ENCODE measurements around the gene KIF6.
A peak's percentile ranks its signal among the peaks of the same experiment; 100 is the strongest.

Gene KIF6

GRCh38 chr6:39338397-39338796, 386.8 kb downstream of the KIF6 start:
- DNase-seq, result no peak

DNA sequence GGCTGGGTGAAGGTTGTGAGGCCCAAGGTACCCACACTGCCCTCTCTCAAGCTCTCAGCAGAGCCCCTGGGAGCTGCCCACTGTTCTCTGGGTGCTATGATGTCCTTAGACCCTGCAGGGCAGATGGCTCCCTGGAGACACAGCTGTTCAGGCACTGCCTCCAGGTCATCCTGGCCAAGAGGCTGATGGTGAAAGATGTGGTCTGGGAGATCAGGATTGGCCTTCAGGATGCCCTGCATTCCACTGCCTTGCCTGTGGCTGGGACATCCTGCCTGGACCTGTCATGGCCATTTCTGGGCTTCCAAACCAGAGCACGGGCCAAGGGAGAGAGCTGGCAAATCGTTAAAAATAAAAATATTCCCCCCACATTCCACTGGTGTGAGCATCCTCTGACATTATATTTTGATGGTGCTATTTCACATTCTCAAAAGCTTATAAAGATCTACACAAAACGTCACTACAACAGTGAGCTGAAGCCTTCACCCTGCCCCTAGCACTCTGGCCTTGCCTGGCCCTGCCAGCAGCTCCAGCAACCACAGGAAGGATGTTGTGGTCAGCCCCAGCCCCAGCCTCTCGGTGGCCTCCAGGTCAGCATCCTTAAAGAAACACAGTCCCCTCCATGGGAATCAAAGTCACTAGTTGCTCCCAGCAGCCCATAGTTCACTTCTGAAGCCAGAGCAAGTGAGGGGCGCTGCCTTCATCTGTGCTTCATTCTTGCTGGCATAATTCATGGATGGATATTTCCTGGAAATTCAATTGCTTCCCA, 389.2 kb downstream of the KIF6 start:
- no peak for DNase-seq

DNA sequence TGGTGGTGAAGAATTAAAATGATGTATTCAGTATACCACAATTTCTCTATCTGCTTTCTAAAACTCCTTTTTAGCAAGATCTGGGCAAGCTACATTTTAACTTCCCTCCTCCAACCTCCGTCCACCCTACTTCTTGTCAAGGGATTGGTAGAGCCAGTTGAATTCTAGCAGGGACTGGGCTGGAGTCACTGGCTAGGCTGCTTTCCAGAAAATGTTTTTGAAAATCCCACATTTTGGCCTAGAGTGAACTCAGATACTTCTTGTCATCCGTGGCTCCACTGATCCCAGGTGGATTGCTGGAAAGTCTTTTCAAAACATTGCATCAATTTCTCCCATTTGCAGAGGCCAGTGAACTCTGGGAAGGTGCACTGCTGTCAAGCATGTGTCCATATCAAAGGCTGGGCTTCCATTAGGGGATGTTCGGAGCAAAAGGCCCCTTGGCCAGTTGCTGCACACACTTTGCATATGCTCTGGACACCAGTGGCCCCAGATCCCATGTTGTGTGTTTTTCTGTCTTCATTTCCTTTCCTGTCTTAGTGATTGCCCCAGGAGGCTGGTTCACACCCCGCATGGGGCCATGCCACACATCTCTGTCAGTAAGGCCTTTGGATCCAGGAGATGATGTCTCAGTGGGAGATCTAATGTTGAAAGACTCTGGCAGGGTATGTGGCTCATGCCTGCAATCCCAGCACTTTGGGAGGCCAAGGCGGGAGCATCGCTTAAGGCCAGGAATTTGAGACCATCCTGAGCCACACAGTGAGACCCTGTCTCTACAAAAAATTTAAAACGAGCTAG, 391.4 kb downstream of the KIF6 start:
- DNase-seq, result no peak

DNA sequence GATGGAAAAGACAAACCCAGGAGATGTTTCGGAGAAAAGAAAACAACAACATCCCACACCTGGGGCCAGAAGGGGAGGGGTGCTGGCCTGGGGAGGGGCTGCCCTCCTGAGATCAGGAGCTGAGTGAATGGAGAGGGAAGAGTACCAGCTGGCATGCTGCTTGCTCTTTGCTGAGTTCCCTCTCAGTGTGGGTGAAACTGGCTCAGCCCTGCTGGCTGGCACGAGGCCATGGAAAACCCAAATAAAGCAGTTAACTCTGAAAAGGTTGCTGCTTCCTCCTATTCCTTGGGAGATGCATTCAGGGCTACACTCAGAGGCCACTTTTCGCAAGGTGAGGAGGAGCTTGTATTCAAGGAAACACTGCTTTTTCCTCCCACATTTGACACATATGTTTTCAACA, 394.7 kb downstream of the KIF6 start:
- DNase-seq, result peak; percentile 61

DNA sequence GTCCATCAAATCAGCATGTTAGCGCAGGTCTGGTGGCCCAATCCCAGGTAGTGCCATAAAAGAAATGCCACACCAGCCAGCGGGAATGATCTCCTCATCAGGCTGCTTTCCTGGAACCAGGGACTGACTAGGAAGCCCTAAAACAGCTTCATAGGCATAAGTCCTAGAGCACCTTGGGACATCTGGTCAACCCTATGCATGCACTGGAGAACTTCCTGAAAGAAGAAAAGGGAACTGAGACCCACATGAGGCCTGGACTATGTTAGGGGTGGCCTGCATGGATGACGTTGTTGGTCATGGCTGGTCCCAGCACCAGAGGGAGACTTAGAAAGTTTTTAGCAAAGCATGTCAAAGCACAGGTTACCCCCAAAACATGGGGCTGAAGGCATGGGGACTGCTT, 395.2 kb downstream of the KIF6 start:
- no peak for DNase-seq

DNA sequence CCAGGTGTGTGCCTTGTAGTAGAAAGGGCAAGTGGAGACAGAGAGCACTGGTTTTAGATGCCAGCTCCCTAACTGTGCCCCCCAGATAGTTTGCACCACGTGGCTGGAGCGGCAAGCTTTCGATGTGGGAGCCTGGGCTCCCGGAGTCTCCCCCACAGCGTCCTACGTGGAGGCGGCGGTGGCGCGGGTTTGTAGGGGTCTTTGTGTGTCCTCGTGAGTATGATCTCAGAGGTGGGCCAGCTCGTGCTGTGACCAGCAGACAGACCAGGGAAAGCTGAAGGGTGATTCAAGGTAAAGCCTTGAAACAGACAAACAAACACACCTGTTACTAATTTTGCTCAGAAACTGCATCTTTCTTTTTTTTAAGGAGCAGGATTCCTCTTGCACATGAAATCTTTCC, 397.1 kb downstream of the KIF6 start:
- DNase-seq, result no peak

- no peak for DNase-seq
These were observed 397.7 kb downstream of the KIF6 start for GRCh38 chr6:39327507-39327906.

- DNase-seq, result no peak
These were observed 402.8 kb downstream of the KIF6 start, which contains the start of gene KCNK16 for GRCh38 chr6:39322306-39322850. KCNK16 (minus strand) TSS chr6:39322702; CDS start chr6:39322540, 162 bp downstream.

DNA sequence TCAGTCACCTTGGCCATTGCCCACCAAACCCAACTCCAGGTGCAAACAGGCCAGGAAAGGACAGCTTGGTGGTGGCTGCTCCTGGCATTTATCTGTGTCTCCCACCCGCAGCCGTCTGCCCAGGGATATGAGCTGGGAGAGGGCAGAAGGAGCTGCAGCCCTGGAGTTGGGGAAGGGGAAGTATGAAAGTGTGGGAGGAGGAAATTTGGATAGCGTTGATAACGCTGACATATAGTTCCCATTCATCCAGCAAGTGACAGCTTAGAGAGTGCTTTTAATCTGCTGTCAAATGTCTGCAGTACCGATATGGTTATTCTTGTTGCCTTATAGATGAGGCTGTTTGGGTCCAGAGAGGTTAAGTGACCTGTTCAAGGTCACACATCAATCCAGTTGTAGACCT, 403.4 kb downstream of the KIF6 start:
- no peak for DNase-seq

- DNase-seq, result no peak
These were observed 404.7 kb downstream of the KIF6 start for GRCh38 chr6:39320363-39320984.

DNA sequence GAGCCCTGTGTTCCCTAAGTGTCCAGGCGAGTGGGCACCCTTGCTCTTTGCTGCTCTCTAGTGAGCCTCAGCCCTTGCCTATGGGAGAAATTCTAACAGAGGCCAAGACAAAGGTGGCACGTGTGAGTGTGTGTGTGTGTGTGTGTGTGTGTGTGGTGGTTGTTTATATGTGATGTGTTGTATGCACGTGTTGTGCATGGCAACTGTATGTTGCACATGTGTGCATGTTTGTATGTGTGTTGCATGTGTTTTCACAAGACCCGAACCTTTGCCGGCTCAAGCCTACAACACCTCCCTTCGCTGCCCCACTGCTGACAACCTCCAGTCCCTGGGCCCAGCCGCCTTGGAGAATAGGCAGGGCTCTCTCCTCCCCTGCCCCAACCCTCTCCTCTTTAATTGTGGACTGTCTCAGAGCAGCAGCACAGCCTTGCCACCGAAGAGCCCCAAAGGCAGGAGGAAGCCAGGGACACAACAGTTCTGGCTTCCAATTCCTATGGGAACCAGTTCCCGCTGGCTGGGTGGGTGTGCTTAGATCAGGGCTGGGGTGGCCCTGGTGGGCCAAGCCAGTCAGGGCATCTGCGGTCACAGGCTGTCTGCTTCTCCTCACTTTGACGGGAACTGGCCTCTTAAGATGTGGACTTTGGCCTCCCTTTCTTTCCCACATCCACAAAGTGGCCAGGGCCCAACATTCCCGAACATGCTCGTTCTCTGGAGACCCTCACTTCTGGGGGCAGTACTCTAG, 405.4 kb downstream of the KIF6 start:
- no peak for DNase-seq

DNA sequence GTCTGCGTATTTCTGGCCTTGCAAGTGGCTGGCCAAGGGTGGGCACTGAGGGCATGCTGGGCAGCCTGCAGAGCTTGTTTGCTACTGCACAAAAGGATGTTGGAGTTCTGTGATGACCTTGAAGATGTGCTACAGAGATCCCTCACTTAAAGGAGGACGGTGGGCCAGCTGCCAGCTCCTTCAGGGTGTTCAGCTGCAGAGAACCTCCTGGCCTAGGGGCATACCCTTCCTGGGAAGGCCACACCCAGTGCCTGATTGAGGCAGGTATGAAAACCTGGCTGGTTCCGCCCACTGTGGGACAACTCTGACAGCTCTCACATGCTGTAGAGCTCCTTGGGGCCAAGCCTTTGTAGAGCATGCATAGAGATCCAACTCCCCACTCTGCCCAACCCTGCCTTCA, 408.0 kb downstream of the KIF6 start:
- DNase-seq, result no peak

DNA sequence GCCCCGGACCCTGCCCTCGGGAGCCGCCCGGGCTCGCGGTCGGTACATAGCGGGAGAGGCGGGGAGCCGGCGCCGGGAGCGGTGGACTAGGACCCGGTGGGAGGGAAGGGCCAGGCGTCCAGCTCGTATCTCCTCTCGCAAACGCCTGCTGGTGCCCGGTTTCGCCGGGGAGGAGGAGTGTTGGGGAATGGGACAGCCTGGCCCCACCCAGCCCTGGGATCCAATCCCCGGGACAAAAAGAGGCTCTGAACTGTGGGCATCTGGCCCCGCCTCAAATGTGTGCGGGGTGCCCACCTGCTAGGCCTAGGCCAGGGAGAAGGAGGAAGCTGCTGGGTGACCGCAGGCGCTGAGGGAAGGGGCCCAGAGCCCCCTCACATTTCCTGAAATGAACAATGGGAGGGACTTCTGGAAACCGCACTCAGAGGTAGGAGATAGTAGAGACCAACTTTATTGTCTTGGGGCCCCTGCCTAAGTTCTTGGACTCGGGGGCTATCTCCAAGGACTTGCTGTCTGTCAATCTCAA, 410.9 kb downstream of the KIF6 start, which contains the start of gene KCNK17:
Gene KCNK17 (minus strand): TSS at position 147 of the 523 bp plus-strand sequence. CDS start 99 bp downstream, at position 48.
- no peak for DNase-seq

- no peak for DNase-seq
These were observed 411.5 kb downstream of the KIF6 start for GRCh38 chr6:39313526-39314272.

DNA sequence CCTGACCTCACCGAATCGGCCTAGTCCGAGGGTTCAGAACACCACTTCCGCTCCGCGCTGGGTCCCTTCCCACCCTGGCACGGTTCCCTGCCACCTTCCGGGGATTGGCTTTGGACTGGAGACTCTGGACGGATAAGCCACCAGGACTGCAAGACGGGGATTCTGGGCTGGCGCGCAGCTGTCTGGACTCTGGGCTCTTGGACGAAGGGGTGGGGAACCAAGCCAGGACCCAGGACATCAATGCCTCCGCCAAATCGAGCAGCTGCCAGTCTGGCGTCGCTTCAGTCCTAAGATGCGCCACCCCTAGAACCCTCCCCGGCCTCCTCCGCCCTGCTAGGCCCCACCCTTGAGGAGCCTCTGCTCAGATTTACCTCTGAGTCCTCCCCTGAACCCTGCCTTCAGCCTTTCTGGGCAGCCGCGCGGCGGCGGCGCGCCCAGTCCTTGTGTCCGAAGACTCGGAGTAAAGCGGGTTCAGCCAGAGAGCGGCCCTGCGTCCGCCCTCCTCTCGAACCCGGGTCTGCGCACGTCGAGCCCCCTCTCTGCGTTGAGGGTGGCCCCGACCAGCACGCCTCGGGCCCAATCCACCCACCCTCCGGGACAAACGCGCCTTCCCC, 412.2 kb downstream of the KIF6 start:
- DNase-seq, result peak; percentile 81

DNA sequence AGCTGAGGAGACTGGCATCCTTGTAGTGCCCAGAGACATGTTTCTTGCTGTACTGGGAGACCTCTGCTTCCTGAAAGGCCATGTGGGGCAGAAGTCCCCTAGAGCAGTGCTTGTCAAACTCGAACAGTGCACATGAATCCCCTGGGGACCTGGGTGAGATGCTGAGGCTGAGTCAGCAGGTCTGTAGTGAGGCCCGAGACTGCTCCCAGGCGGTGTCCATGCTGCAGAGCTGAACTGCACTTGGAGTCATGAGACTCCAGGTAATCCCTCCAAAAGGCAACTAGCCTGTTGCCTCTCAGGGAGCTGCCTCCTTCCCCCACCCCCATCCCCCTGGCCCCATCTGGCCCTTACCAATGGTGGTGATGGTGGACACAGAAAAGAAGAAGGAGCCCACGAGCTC, 414.7 kb downstream of the KIF6 start:
- DNase-seq, result no peak

GRCh38 chr6:39309942-39310531, 415.2 kb downstream of the KIF6 start:
- DNase-seq, result peak; percentile 36

DNA sequence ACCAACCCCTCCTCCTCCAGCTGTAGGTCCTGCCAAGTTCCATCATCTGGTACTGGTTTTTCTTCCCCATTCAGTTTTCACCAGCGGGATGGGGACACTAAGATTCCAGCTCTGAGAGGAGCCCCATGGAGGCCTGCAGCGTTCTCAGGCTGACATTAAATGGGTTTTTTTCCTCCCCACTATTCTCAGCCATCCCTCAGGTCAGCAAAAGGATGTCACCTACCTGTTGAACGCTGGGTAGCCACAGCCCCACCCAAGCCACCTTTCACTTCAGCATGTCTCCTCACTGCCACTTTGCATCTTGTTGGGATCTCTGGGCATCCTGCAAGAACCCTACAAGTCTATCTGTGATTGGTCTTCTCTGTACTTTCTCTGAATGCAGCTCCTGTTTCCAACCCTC, 417.7 kb downstream of the KIF6 start:
- DNase-seq, result no peak

- DNase-seq, result no peak
These were observed 420.3 kb downstream of the KIF6 start for GRCh38 chr6:39304951-39305350.

- no peak for DNase-seq
These were observed 421.6 kb downstream of the KIF6 start for GRCh38 chr6:39303425-39304153.
